ENCODE data around the gene SLC16A5. TPM values are rescaled to one million over a fixed set of nuclear protein-coding genes. Genes with fewer than 3 reads are reported as not detected.

The SLC16A5 gene
- total and polyA plus RNA-seq, 2 experiments from 2014 or later: 9.9 to 47.1 TPM

- no peaks in the 10 kb centered on the region for H3K27me3 ChIP-seq
- no peak overlapping the region for H3K4me3 ChIP-seq
- H3K9me3 ChIP-seq (ENCODE audit: low read depth): no peaks in the 10 kb centered on the region
- H3K27ac ChIP-seq: no peak overlapping the region
- no peaks in the 10 kb centered on the region for H3K4me1 ChIP-seq (ENCODE audit: low read depth)
- peaks cover 23% of the 10 kb centered on the region for H3K36me3 ChIP-seq
- TF ChIP-seq CTCF (IDR thresholded peaks at IDR 0.05; ENCODE audit: low read depth, low read length): no peak
- no peak for DNase-seq (ENCODE audit: low read depth in 1 of 2, low spot score in 1 of 2)
These were observed 26.1 kb upstream of the SLC16A5 start for GRCh38 chr17:75061618-75062017.

- Histone ChIP-seq H3K27me3 (no peaks in the 10 kb centered on the region), H3K9me3 (ENCODE audit: low read depth) (no peaks in the 10 kb centered on the region), H3K4me1 (ENCODE audit: low read depth) (no peaks in the 10 kb centered on the region), H3K36me3 (peaks cover 23% of the 10 kb centered on the region), H3K27ac (no peak overlapping the region), H3K4me3 (no peak overlapping the region)
- no peak for TF ChIP-seq CTCF (IDR thresholded peaks at IDR 0.05; ENCODE audit: low read depth, low read length)
- no peak for DNase-seq (ENCODE audit: low read depth in 1 of 2, low spot score in 1 of 2)
These were observed 24.6 kb upstream of the SLC16A5 start for GRCh38 chr17:75063201-75063600.

- H3K4me3 ChIP-seq: no peak overlapping the region
- H3K9me3 ChIP-seq (ENCODE audit: low read depth): no peaks in the 10 kb centered on the region
- no peak overlapping the region for H3K27ac ChIP-seq
- H3K27me3 ChIP-seq: no peaks in the 10 kb centered on the region
- TF ChIP-seq CTCF (IDR thresholded peaks at IDR 0.05; ENCODE audit: low read depth, low read length): no peak
- no peak for DNase-seq (ENCODE audit: low read depth in 1 of 2, low spot score in 1 of 2)
- H3K36me3 ChIP-seq: peaks cover 23% of the 10 kb centered on the region
- H3K4me1 ChIP-seq (ENCODE audit: low read depth): no peaks in the 10 kb centered on the region
These were observed 24.1 kb upstream of the SLC16A5 start for GRCh38 chr17:75063626-75064025.

- H3K9me3 ChIP-seq (ENCODE audit: low read depth): no peaks in the 10 kb centered on the region
- no peaks in the 10 kb centered on the region for H3K4me1 ChIP-seq (ENCODE audit: low read depth)
- H3K27ac ChIP-seq: no peak overlapping the region
- DNase-seq (ENCODE audit: low read depth in 1 of 2, low spot score in 1 of 2): no peak
- no peaks in the 10 kb centered on the region for H3K27me3 ChIP-seq
- peaks cover 23% of the 10 kb centered on the region for H3K36me3 ChIP-seq
- no peak overlapping the region for H3K4me3 ChIP-seq
- no peak for TF ChIP-seq CTCF (IDR thresholded peaks at IDR 0.05; ENCODE audit: low read depth, low read length)
These were observed 23.7 kb upstream of the SLC16A5 start for GRCh38 chr17:75064040-75064439.

- Histone ChIP-seq H3K36me3 (peaks cover 23% of the 10 kb centered on the region), H3K27me3 (no peaks in the 10 kb centered on the region), H3K4me1 (ENCODE audit: low read depth) (no peaks in the 10 kb centered on the region), H3K9me3 (ENCODE audit: low read depth) (no peaks in the 10 kb centered on the region), H3K4me3 (no peak overlapping the region), H3K27ac (no peak overlapping the region)
- no peak for DNase-seq (ENCODE audit: low read depth in 1 of 2, low spot score in 1 of 2)
- no peak for TF ChIP-seq CTCF (IDR thresholded peaks at IDR 0.05; ENCODE audit: low read depth, low read length)
These were observed 23.3 kb upstream of the SLC16A5 start for GRCh38 chr17:75064460-75064859.

Data from cardiac muscle cell (in vitro differentiated cells and primary cell).